Activated CD8-positive, alpha-beta T cell treated with anti-CD3 and anti-CD28 coated beads, Interleukin-2, amount 10 ng/mL, durations not matched to agents 7 days and 5 days (primary cell): ENCODE results near the gene NECAP2. TPM values are rescaled to one million over a fixed set of nuclear protein-coding genes. Genes with fewer than 3 reads are reported as not detected.
A peak's percentile ranks its signal among the peaks of the same experiment; 100 is the strongest.

ENCODE experiments used
- ATAC-seq: fragments of 150-1000 bp; cut with Tn5 transposase; one replicate; pipeline ENCODE4 v1.10.0; 2021; ENCODE audit warnings: moderate library complexity
- CTCF ChIA-PET: fragments of 350-600 bp; sonication (Branson Sonifier 250); formaldehyde crosslinking; loops from one replicate; lab custom pipeline; 2021; ENCODE audit warnings: antibody characterized with exemption; lab: Charles Lee
- POLR2A ChIA-PET: fragments of 350-600 bp; sonication (Branson Sonifier 250); formaldehyde crosslinking; loops from one replicate; lab custom pipeline; 2021; ENCODE audit warnings: antibody characterized with exemption; lab: Charles Lee
- DNase-seq: peaks from one replicate; pipeline ENCODE4 v3.0.0-alpha.2; 2020
- H3K27ac Mint-ChIP-seq: one replicate; pipeline ENCODE4 v1.8.0; 2021; ENCODE audit warnings: mild to moderate bottlenecking, mixed read lengths
- H3K27me3 Mint-ChIP-seq: one replicate; pipeline ENCODE4 v1.8.0; 2021; ENCODE audit warnings: low read depth, mixed read lengths
- H3K36me3 Mint-ChIP-seq: one replicate; pipeline ENCODE4 v1.8.0; 2021; ENCODE audit warnings: low read depth, mixed read lengths
- H3K4me1 Mint-ChIP-seq: one replicate; pipeline ENCODE4 v1.8.0; 2021; ENCODE audit warnings: low read depth, mixed read lengths
- H3K4me3 Mint-ChIP-seq: one replicate; pipeline ENCODE4 v1.8.0; 2021; ENCODE audit warnings: mild to moderate bottlenecking, mixed read lengths
- H3K9me3 Mint-ChIP-seq: one replicate; pipeline ENCODE4 v1.8.0; 2022; ENCODE audit warnings: mixed read lengths; ENCODE audit not compliant: insufficient read depth
- total RNA-seq, 2 experiments: library from RNA; stranded (reverse); gene quantifications; one replicate each; pipeline ENCODE4 v1.2.3, GENCODE V29; 2021

NECAP2 gene
- total RNA-seq, 2 experiments from 2014 or later, result 93.8 to 94.3 TPM

DNA sequence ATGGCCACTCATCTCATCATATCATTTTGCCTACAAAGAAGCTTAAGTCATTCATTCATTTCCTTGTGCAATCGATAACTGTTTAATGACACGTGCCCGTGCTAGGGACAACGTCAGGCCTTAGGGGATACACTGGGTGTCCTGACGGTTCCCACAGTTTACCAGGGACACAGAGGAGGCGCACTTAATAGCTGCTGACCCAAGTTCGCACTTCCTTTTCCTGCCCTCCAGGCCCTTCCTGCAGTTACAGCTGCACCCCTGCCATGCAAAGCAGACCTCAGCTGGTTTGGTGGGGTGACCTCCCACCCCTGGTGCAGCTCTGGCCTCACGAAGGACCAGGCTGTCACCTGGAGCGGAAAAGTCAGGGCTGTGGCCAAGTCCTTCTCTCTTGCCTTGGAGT is 7.5 kb upstream of the NECAP2 start:
- peaks cover 6% of the 10 kb centered on the region for H3K4me1 Mint-ChIP-seq
- ChIA-PET POLR2A (no interaction called here), CTCF (interaction anchor here (0.7 kb wide), 1 partner anchor 354 kb away, joined by 3 read pairs; no protein-coding TSS in a partner anchor)
- DNase-seq (no peak), ATAC-seq (no peak)
- peaks cover 9% of the 10 kb centered on the region for H3K27me3 Mint-ChIP-seq
- H3K4me3 Mint-ChIP-seq, result no peak overlapping the region
- no peak overlapping the region for H3K27ac Mint-ChIP-seq
- H3K36me3 Mint-ChIP-seq, result no peaks in the 10 kb centered on the region
- no peaks in the 10 kb centered on the region for H3K9me3 Mint-ChIP-seq

DNA sequence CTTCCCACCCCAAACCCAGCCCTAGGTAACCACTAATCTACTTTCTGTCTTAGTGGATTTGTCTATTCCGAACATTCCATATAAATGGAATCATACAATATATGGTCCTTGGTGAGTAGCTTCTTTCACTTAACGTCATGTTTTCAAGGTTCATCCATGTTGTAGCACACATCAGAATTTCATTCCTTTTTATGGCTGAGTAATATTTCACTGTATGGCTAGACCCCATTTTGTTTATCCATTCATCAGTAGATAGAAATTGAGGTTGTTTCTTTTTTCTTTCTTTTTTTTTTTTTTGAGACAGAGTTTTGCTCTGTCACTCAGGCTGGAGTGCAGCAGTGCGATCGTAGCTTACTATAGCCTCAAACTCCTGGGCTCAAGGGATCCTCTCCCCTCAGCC is 6.5 kb upstream of the NECAP2 start:
- ChIA-PET POLR2A (interaction anchor here (0.6 kb wide), 1 partner anchor 14 kb away, joined by 3 read pairs; no protein-coding TSS in a partner anchor), CTCF (no interaction called here)
- Mint-ChIP-seq H3K27me3 (peaks cover 9% of the 10 kb centered on the region), H3K27ac (no peak overlapping the region), H3K4me1 (peaks cover 6% of the 10 kb centered on the region), H3K9me3 (no peaks in the 10 kb centered on the region), H3K4me3 (no peak overlapping the region), H3K36me3 (no peaks in the 10 kb centered on the region)
- no peak for ATAC-seq
- DNase-seq, result no peak

DNA sequence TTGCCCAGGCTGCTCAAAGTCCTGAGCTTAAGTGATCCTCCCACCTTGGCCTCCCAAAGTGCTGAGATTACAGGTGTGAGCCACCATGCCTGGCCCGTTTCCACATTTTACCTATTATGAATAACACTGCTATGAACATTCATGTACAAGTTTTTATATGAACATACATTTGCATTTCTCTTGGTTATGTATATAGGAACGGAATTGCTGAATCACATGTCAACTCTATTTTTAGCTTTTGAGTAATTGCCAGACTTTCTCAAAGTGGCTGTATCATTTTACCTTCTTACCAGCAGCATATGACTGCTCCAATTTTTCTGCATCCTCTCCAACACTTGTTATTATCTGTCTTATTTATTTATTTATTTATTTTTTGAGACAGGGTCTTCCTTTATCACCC is 6.0 kb upstream of the NECAP2 start:
- peaks cover 9% of the 10 kb centered on the region for H3K27me3 Mint-ChIP-seq
- no peak overlapping the region for H3K4me3 Mint-ChIP-seq
- ChIA-PET POLR2A (interaction anchor here (0.6 kb wide), 1 partner anchor 13 kb away, joined by 3 read pairs; no protein-coding TSS in a partner anchor), CTCF (no interaction called here)
- DNase-seq, result no peak
- no peaks in the 10 kb centered on the region for H3K9me3 Mint-ChIP-seq
- H3K4me1 Mint-ChIP-seq, result peaks cover 8% of the 10 kb centered on the region
- no peaks in the 10 kb centered on the region for H3K36me3 Mint-ChIP-seq
- no peak overlapping the region for H3K27ac Mint-ChIP-seq
- ATAC-seq, result no peak

DNA sequence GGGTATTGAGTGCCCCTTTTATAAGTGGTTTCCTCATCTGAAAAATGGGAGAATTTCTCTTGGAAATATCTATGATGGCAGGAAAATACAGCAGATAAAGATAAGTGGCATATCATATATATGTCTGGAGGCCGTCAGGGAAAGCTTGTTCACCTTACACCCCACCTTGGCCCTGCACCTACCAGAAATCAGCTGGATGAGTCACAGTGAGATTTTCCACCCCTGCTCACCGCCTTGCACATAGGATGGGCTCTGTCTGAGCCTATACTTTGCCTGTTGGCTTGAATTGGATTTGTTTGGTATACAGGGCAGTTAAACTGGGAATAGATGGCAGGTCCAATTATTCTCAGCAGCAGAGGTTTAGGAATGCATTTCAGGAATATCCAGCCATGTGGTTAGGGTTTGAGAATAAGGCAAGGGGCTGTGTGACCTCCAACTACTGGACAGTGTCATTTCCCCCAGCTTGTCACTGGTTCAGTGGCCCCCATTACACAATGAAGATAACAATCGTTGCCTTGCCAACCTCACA is 3.5 kb upstream of the NECAP2 start, which contains the start of gene SPATA21:
SPATA21 (minus strand) TSS at position 479 of the 529 bp plus-strand sequence. CDS start 6,053 bp downstream, outside the sequence.
- Mint-ChIP-seq H3K9me3 (no peaks in the 10 kb centered on the region), H3K4me3 (no peak within 1 kb of the TSS), H3K27me3 (peaks cover 5% of the 10 kb centered on the region), H3K4me1 (peaks cover 20% of the 10 kb centered on the region), H3K36me3 (peaks cover 7% of the 10 kb centered on the region), H3K27ac (no peak within 1 kb of the TSS)
- DNase-seq, result no peak
- no peak for ATAC-seq
- CTCF ChIA-PET, result no interaction called here
- POLR2A ChIA-PET, result no interaction called here

DNA sequence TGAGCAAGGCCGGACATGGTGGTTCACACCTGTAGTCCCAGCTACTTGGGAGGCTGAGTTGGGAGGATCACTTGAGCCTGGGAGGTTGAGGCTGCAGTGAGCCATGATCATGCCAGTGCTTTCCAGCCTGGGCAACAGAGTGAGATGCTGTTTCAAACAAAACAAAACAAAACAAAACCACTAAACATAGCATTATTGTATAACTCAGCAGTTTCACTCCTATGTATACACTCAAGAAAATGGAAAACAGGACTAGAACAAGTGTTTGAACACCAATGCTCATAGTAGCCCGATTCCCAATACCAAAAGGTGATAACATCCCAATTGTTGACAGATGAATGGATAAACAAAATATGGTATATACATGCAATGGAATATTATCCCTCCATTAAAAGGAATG is 2.0 kb upstream of the NECAP2 start:
- H3K27me3 Mint-ChIP-seq, result no peaks in the 10 kb centered on the region
- no peak overlapping the region for H3K27ac Mint-ChIP-seq
- no peak overlapping the region for H3K4me3 Mint-ChIP-seq
- peaks cover 30% of the 10 kb centered on the region for H3K4me1 Mint-ChIP-seq
- POLR2A ChIA-PET, result interaction anchor here (3.5 kb wide), 1 partner anchor 18 kb away, joined by 27 read pairs; no protein-coding TSS in a partner anchor
- H3K9me3 Mint-ChIP-seq, result no peaks in the 10 kb centered on the region
- DNase-seq (no peak), ATAC-seq (no peak)
- CTCF ChIA-PET, result interaction anchor here (3.0 to 4.5 kb wide), 2 partner anchors 13 to 18 kb away, joined by 32 to 37 read pairs; no protein-coding TSS in a partner anchor
- H3K36me3 Mint-ChIP-seq, result peaks cover 12% of the 10 kb centered on the region

DNA sequence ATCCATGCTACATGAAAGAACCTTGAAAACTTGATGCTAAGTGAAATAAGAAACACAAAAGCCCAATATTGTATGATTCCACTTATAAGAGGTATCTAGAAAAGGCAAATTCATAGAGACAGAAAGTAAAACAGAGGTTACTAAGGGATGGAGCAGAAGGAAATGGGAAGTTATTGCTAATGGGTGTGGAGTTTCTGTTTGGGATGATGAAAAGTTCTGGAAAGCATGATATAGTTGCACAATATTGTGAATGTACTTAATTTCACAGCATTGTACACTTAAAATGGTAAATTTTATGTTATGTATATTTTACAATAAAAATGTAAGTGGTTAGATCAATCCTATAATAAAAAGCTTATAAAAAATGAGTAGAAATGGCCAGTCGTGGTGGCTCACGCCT is 1.6 kb upstream of the NECAP2 start:
- CTCF ChIA-PET, result interaction anchor here (1.3 to 4.5 kb wide), 3 partner anchors 13 to 67 kb away, joined by 3 to 37 read pairs (median 32); no protein-coding TSS in a partner anchor
- POLR2A ChIA-PET, result interaction anchor here (3.5 kb wide), 1 partner anchor 18 kb away, joined by 27 read pairs; no protein-coding TSS in a partner anchor
- Mint-ChIP-seq H3K36me3 (peaks cover 14% of the 10 kb centered on the region), H3K4me3 (no peak overlapping the region), H3K27ac (no peak overlapping the region), H3K9me3 (no peaks in the 10 kb centered on the region), H3K27me3 (no peaks in the 10 kb centered on the region), H3K4me1 (peaks cover 34% of the 10 kb centered on the region)
- ATAC-seq, result no peak
- no peak for DNase-seq

DNA sequence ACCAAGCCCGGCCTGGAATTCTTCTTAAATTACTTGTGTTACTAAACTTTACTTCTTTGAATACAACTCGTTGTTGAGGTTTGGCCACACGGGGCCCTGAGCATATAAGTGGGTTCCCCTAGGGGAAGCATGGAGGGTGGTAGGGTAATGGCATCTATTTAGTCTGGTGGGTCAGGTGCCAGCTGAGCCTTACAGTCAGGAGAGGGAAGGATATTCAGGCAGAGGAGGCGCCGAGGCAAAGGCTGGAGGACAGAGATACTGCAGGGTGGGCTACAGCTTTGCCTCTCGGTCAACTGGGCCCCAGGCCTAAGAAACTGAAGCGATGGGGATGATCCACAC is 424 bp upstream of the NECAP2 start:
- Mint-ChIP-seq H3K27ac (peak overlapping the region; percentile 92), H3K36me3 (peaks cover 25% of the 10 kb centered on the region), H3K9me3 (no peaks in the 10 kb centered on the region), H3K4me3 (peak overlapping the region; percentile 88), H3K27me3 (no peaks in the 10 kb centered on the region), H3K4me1 (peaks cover 40% of the 10 kb centered on the region)
- CTCF ChIA-PET, result interaction anchor here (0.8 to 4.5 kb wide), 19 partner anchors 9 to 358 kb away, joined by 3 to 37 read pairs (median 4); partner anchors contain the start of genes FBXO42, NBPF1 and SZRD1
- DNase-seq (no peak), ATAC-seq (peak; percentile 27)
- POLR2A ChIA-PET, result interaction anchor here (0.6 to 3.5 kb wide), 14 partner anchors 14 to 361 kb away, joined by 3 to 27 read pairs (median 6); partner anchors contain the start of genes FBXO42, RNU1-1 and SZRD1

DNA sequence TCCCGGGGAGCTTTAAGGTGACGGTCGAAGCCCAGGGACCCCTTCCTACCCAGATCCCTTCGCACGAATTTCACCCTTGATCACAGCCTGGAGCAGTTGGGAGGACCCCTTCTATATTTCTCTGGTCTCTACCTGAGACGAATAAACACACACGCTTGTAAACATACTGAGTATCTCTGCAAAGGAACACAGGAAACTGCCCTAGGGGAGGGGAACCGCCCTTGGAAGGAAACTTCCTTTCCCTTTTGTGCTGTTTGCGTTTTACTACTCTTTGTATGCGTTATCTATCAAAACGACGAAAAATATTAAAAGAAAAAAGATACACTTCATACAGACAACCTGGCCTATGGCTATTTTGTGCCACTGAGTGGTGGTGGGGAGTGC is 750 bp downstream of the NECAP2 start:
- peaks cover 30% of the 10 kb centered on the region for H3K36me3 Mint-ChIP-seq
- DNase-seq (no peak), ATAC-seq (peak; percentile 38)
- peak overlapping the region; percentile 88 for H3K4me3 Mint-ChIP-seq
- peaks cover 40% of the 10 kb centered on the region for H3K4me1 Mint-ChIP-seq
- POLR2A ChIA-PET, result interaction anchor here (0.6 to 3.5 kb wide), 19 partner anchors 8 to 362 kb away, joined by 3 to 27 read pairs (median 4); partner anchors contain the start of genes FBXO42, RNU1-1 and SZRD1
- peak overlapping the region; percentile 92 for H3K27ac Mint-ChIP-seq
- CTCF ChIA-PET, result interaction anchor here (0.9 to 4.5 kb wide), 11 partner anchors 9 to 197 kb away, joined by 3 to 37 read pairs (median 9); partner anchors contain the start of genes FBXO42 and SZRD1
- H3K27me3 Mint-ChIP-seq, result no peaks in the 10 kb centered on the region
- H3K9me3 Mint-ChIP-seq, result no peaks in the 10 kb centered on the region

DNA sequence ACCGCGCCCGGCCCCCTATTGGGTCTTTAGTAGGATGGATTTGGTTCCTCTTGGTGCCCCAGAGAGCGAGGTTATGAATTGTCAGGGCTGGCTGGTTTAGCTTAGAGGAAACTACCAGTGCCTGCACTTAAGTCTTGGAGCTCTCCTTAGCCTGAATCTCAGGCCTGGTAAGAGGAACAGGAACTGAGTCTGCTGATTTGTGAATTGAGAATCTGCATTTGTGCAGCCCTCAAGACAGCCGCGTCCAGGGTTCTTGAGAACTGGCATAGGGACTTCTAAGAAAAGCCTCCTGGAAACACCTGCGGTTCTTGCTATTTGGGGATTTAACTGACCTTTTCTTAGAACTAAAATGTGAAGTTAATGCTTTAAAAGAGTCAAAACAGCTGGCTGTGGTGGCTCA is 1.7 kb downstream of the NECAP2 start:
- peak overlapping the region; percentile 88 for H3K4me3 Mint-ChIP-seq
- peak overlapping the region; percentile 92 for H3K27ac Mint-ChIP-seq
- ATAC-seq, result no peak
- POLR2A ChIA-PET, result interaction anchor here (1.4 to 3.5 kb wide), 3 partner anchors 7 to 74 kb away, joined by 4 to 27 read pairs (median 20); partner anchors contain the start of gene SZRD1
- peak; percentile 30 for DNase-seq
- peaks cover 40% of the 10 kb centered on the region for H3K4me1 Mint-ChIP-seq
- peaks cover 31% of the 10 kb centered on the region for H3K36me3 Mint-ChIP-seq
- H3K9me3 Mint-ChIP-seq, result no peaks in the 10 kb centered on the region
- CTCF ChIA-PET, result interaction anchor here (4.5 kb wide), 1 partner anchor 16 kb away, joined by 37 read pairs; no protein-coding TSS in a partner anchor
- no peaks in the 10 kb centered on the region for H3K27me3 Mint-ChIP-seq

DNA sequence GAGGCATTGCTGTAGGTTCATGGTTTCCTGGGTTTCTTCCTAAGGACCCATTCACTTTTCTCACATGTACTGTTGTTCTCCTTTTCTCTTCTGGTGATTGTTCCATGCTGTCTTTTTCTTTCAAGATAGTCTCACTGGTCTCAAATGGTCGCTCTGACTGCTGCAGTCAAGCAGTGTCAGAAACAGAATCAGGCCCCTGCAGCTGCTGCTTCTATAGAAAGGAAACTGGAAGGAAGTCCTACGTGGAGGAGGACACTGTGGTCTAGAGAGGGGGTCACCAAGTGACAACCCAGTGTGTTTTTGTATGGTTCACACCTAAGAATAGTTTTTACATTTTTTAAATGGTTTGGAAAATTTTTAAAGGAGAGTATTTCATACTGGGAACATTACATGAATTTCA is 2.4 kb downstream of the NECAP2 start:
- POLR2A ChIA-PET, result no interaction called here
- Mint-ChIP-seq H3K27me3 (no peaks in the 10 kb centered on the region), H3K27ac (peak overlapping the region; percentile 57), H3K36me3 (peaks cover 37% of the 10 kb centered on the region), H3K4me1 (peaks cover 40% of the 10 kb centered on the region), H3K9me3 (no peaks in the 10 kb centered on the region), H3K4me3 (peak overlapping the region; percentile 88)
- ATAC-seq, result no peak
- CTCF ChIA-PET, result no interaction called here
- DNase-seq, result no peak

DNA sequence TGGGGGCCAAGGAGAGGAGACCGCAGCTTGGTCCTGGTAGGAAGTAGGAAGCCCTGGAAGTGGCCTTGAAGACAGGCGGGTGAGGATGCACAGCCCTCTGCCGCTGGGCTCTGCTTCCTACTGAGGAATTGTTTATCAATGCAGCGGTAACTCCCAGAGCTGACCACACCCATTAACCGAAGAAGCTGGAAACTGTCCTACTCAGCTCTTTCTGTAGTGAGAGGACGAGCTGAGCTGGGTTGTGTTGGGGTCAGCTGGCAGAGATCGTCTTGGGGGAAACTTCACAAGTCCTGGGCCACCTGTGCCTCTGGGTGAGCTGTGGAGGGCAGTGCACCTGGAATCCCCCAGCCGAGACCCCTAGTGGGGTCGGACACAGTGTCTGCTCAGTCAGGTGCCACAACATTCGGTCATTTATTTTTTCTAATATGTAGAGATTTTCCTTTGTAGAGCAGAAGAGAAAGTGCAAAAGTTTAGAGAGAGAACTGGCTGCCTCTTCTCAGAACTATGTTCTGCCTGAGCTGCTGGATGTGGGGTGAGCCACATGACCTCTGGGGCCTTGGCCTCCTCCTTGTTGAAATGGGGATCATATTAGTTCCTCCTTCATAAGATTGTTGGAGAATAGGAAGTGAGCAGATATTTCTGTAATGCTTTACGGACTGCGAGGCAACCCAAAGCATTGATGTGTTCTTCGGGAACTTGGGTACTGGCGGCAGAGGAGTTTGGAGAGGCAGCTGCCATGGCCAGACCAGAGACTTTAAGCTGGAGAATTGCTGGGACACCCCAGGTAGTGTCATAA is 3.6 kb downstream of the NECAP2 start:
- Mint-ChIP-seq H3K9me3 (no peaks in the 10 kb centered on the region), H3K4me1 (peaks cover 40% of the 10 kb centered on the region), H3K4me3 (no peak overlapping the region), H3K27me3 (no peaks in the 10 kb centered on the region), H3K27ac (peak overlapping the region; percentile 41), H3K36me3 (peaks cover 49% of the 10 kb centered on the region)
- no peak for DNase-seq
- ATAC-seq, result no peak
- POLR2A ChIA-PET, result interaction anchor here (0.5 to 1.4 kb wide), 3 partner anchors 16 to 53 kb away, joined by 3 to 4 read pairs (median 3); no protein-coding TSS in a partner anchor
- CTCF ChIA-PET, result interaction anchor here (1.0 to 1.3 kb wide), 2 partner anchors 23 to 80 kb away, joined by 4 to 5 read pairs; no protein-coding TSS in a partner anchor
